Fibroblast of lung (primary cell): ENCODE results near the gene UGT8. TPM values are rescaled to one million over a fixed set of nuclear protein-coding genes. Genes with fewer than 3 reads are reported as not detected.
"Not testable (repeated sequence)": the region's sequence is repeated elsewhere in the genome, so short reads cannot be mapped to it uniquely, and the experiment has no call there.

Experiments
- DNase-seq, 2 donors: peaks; one replicate each; pipeline versions ENCODE4 v3.0.0 to v3.0.0-alpha.2; 2010; ENCODE audit warnings: low read depth in 2 of 2
- H2AFZ ChIP-seq: 2 replicates; pipeline ENCODE4 v1.5.1; 2012; ENCODE audit warnings: low read length, control low read depth, inconsistent platforms
- H3K27ac ChIP-seq: 2 replicates; pipeline ENCODE4 v1.5.1; 2011; ENCODE audit warnings: low read length, control low read depth; ENCODE audit not compliant: insufficient read depth
- H3K27me3 ChIP-seq: 2 replicates; pipeline ENCODE4 v1.5.1; 2011; ENCODE audit warnings: mild to moderate bottlenecking, low read length; ENCODE audit not compliant: control insufficient read depth, insufficient read depth
- H3K36me3 ChIP-seq: 2 replicates; pipeline ENCODE4 v1.5.1; 2011; ENCODE audit warnings: low read length; ENCODE audit not compliant: control insufficient read depth, insufficient read depth
- H3K4me1 ChIP-seq: 2 replicates; pipeline ENCODE4 v1.5.1; 2011; ENCODE audit warnings: low read length; ENCODE audit not compliant: control insufficient read depth, insufficient read depth; ENCODE audit errors: extremely low read depth
- H3K4me2 ChIP-seq: 2 replicates; pipeline ENCODE4 v1.5.1; 2011; ENCODE audit warnings: low read length, control low read depth; ENCODE audit not compliant: insufficient read depth; ENCODE audit errors: extremely low read depth
- H3K4me3 ChIP-seq, 4 experiments: fragments of 200-600 bp in 1 of 4; sonication (generic) in 1 of 4; replicated peaks in 1 of 4; 2 replicates each; pipeline ENCODE4 v1.5.1; 2011 to 2016; ENCODE audit warnings: low read length in 4 of 4, low read depth in 3 of 4, mild to moderate bottlenecking in 3 of 4, control low read depth in 2 of 4, inconsistent platforms in 1 of 4, mixed read lengths in 1 of 4; ENCODE audit not compliant: insufficient read depth in 1 of 4; ENCODE audit errors: control extremely low read depth in 1 of 4
- H3K79me2 ChIP-seq: 2 replicates; pipeline ENCODE4 v1.5.1; 2012; ENCODE audit warnings: mild to moderate bottlenecking, low read length, inconsistent platforms; ENCODE audit not compliant: control insufficient read depth, insufficient read depth
- H3K9ac ChIP-seq: 2 replicates; pipeline ENCODE4 v1.5.1; 2011; ENCODE audit warnings: mild to moderate bottlenecking, low read length, control low read depth; ENCODE audit not compliant: insufficient read depth
- H3K9me3 ChIP-seq: 2 replicates; pipeline ENCODE4 v1.5.1; 2012; ENCODE audit warnings: low read depth, low read length; ENCODE audit not compliant: control insufficient read depth, insufficient read depth
- H4K20me1 ChIP-seq: 2 replicates; pipeline ENCODE4 v1.5.1; 2011; ENCODE audit warnings: low read length; ENCODE audit not compliant: control insufficient read depth, insufficient read depth; ENCODE audit errors: extremely low read depth
- EZH2 ChIP-seq: IDR thresholded peaks from 2 replicates; pipeline ENCODE4 v1.5.1; 2012; ENCODE audit warnings: low read length, control low read depth, mild to moderate bottlenecking; ENCODE audit errors: missing control alignments
- polyA plus RNA-seq, 2 donors: library from polyadenylated mRNA; depleted of rRNA in 1 of 2; stranded (reverse) in 1 of 2; unstranded in 1 of 2; fragments of >200 nt; gene quantifications; 2 replicates each; pipeline ENCODE4 v1.2.1, GENCODE V29; 2011 to 2012; ENCODE audit warnings: missing spikeins in 1 of 2
- total RNA-seq: library from RNA; depleted of rRNA; stranded (reverse); fragments of >200 nt; gene quantifications from 2 replicates; pipeline ENCODE4 v1.2.1, GENCODE V29; 2014
- TF ChIP-seq, protein P1 (sequence below), 2 donors: IDR thresholded peaks in 1 of 2; conservative IDR thresholded peaks in 1 of 2; 1 replicate in 1 of 2; 2 replicates in 1 of 2; pipeline ENCODE4 v1.5.1; 2011 to 2012; ENCODE audit warnings: low read length in 2 of 2, control low read depth in 1 of 2, inconsistent platforms in 1 of 2, low read depth in 1 of 2, mild to moderate bottlenecking in 1 of 2

UGT8 gene
- total and polyA plus RNA-seq, 2 donors (not counting 1 experiment from before 2014, with no cell fraction given), result under 0.01 TPM; not detected in 1

DNA sequence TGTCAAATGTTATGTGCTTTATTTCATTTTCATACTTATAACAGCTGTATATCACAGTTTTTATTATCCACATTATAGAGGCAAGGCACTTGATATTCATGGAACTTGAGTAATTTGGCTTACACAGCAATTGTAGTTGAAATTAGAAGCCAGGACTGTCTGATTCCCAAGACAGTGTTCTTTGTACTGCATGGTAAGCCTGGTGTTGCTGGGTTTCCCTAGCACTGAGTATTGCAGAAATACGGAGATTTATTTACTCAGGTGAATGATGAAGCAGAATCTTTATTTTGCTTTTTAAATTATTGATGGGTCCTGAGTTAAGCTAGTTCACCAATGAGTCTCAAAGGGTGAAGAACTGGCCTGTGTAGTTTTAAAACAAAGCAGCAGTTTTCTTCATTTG, 70.0 kb downstream of the UGT8 start:
- no peaks in the 10 kb centered on the region for H3K36me3 ChIP-seq
- DNase-seq, result no peak
- no peak overlapping the region for H3K27ac ChIP-seq
- no peaks in the 10 kb centered on the region for H3K79me2 ChIP-seq
- no peaks in the 10 kb centered on the region for H3K27me3 ChIP-seq
- no peaks in the 10 kb centered on the region for H3K9me3 ChIP-seq
- no peaks in the 10 kb centered on the region for H4K20me1 ChIP-seq
- no peak overlapping the region for H3K4me3 ChIP-seq
- no peak overlapping the region for H3K9ac ChIP-seq
- TF ChIP-seq, protein P1, sequence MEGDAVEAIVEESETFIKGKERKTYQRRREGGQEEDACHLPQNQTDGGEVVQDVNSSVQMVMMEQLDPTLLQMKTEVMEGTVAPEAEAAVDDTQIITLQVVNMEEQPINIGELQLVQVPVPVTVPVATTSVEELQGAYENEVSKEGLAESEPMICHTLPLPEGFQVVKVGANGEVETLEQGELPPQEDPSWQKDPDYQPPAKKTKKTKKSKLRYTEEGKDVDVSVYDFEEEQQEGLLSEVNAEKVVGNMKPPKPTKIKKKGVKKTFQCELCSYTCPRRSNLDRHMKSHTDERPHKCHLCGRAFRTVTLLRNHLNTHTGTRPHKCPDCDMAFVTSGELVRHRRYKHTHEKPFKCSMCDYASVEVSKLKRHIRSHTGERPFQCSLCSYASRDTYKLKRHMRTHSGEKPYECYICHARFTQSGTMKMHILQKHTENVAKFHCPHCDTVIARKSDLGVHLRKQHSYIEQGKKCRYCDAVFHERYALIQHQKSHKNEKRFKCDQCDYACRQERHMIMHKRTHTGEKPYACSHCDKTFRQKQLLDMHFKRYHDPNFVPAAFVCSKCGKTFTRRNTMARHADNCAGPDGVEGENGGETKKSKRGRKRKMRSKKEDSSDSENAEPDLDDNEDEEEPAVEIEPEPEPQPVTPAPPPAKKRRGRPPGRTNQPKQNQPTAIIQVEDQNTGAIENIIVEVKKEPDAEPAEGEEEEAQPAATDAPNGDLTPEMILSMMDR (conservative IDR thresholded peaks at IDR 0.05 in 1 of 2, IDR thresholded peaks at IDR 0.05 in 1 of 2; ENCODE audit: low read depth in 1 of 2, low read length in 2 of 2), result no peak
- no peak for TF ChIP-seq EZH2
- no peaks in the 10 kb centered on the region for H3K4me1 ChIP-seq
- H3K4me2 ChIP-seq, result no peak overlapping the region
- no peak overlapping the region for H2AFZ ChIP-seq

DNA sequence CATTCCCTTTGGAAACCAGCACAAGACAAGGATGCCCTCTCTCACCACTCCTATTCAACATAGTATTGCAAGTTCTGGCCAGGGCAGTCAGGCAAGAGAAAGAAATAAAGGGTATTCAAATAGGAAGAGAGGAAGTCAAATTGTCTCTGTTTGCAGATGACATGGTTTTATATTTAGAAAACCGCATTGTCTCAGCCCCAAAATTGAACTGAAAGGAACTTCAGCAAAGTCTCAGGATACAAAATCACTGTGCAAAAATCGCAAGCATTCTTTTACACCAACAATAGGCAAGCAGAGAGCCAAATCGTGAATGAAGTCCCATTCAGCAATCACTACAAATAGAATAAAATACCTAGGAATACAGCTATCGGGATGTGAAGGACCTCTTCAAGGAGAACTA, 72.1 kb downstream of the UGT8 start:
- not testable (repeated sequence) for H3K27me3 ChIP-seq, H3K4me1 ChIP-seq, H2AFZ ChIP-seq, H3K9ac ChIP-seq, H3K9me3 ChIP-seq, H3K79me2 ChIP-seq, DNase-seq, H3K27ac ChIP-seq, H3K4me2 ChIP-seq, H3K36me3 ChIP-seq, H3K4me3 ChIP-seq, H4K20me1 ChIP-seq

DNA sequence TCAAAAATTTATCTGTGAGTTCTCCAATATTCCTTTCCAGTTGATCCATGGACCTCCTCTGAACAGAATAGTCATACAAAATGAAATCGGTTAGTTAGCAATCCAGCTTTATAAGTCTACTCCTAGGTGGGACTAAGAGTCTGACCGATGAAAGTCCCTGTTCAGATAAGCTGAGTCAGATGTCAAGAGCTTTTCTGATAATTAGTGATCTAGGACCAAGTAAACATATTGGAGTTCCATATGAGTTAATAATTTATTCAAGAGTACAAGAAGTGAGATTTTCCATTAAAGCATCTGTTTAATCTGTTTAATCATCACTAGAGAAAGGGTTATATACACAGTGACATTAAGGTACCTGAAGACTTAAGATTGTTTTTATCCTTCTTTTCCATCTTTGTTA, 74.7 kb downstream of the UGT8 start:
- no peaks in the 10 kb centered on the region for H3K4me1 ChIP-seq
- no peak overlapping the region for H3K4me2 ChIP-seq
- H4K20me1 ChIP-seq, result no peaks in the 10 kb centered on the region
- no peaks in the 10 kb centered on the region for H3K79me2 ChIP-seq
- no peak overlapping the region for H3K9ac ChIP-seq
- H3K36me3 ChIP-seq, result no peaks in the 10 kb centered on the region
- no peak overlapping the region for H2AFZ ChIP-seq
- no peaks in the 10 kb centered on the region for H3K9me3 ChIP-seq
- no peak overlapping the region for H3K4me3 ChIP-seq
- no peak for DNase-seq
- no peaks in the 10 kb centered on the region for H3K27me3 ChIP-seq
- TF ChIP-seq, protein P1 (conservative IDR thresholded peaks at IDR 0.05 in 1 of 2, IDR thresholded peaks at IDR 0.05 in 1 of 2; ENCODE audit: low read depth in 1 of 2, low read length in 2 of 2), result no peak
- TF ChIP-seq EZH2, result no peak
- H3K27ac ChIP-seq, result no peak overlapping the region
